Smooth muscle cell (in vitro differentiated cells): ENCODE results near the gene PTPRCAP. TPM values are rescaled to one million over a fixed set of nuclear protein-coding genes. Genes with fewer than 3 reads are reported as not detected.

Source experiments
- DNase-seq: peaks from one replicate; lab custom pipeline; 2025; ENCODE audit not compliant: unreplicated experiment; lab: John Stamatoyannopoulos, UW
- H2AFZ ChIP-seq: fragments of 200-600 bp; sonication (generic); 2 replicates; pipeline ENCODE4 v1.6.0; 2016; ENCODE audit warnings: antibody characterized with exemption, low read depth, mild to moderate bottlenecking
- H3F3A ChIP-seq: fragments of 200-600 bp; sonication (generic); 2 replicates; pipeline ENCODE4 v1.6.0; 2017; ENCODE audit warnings: antibody characterized with exemption, low read depth
- H3K27ac ChIP-seq: fragments of 200-600 bp; sonication (generic); 2 replicates; pipeline ENCODE4 v1.5.1; 2016; ENCODE audit warnings: low read depth, mild to moderate bottlenecking
- H3K27me3 ChIP-seq: fragments of 200-600 bp; sonication (generic); 2 replicates; pipeline ENCODE4 v1.6.1; 2016; ENCODE audit warnings: low read depth, mild to moderate bottlenecking
- H3K36me3 ChIP-seq: fragments of 200-600 bp; sonication (generic); 2 replicates; pipeline ENCODE4 v1.5.1; 2016; ENCODE audit warnings: low read depth
- H3K4me1 ChIP-seq: fragments of 200-600 bp; sonication (generic); 2 replicates; pipeline ENCODE4 v1.5.1; 2016; ENCODE audit warnings: low read depth
- H3K4me2 ChIP-seq: fragments of 200-600 bp; sonication (generic); 2 replicates; pipeline ENCODE4 v1.6.0; 2016; ENCODE audit warnings: mild to moderate bottlenecking
- H3K4me3 ChIP-seq: fragments of 200-600 bp; sonication (generic); 2 replicates; pipeline ENCODE4 v1.5.1; 2016; ENCODE audit warnings: mild to moderate bottlenecking
- H3K79me2 ChIP-seq: fragments of 200-600 bp; sonication (generic); 2 replicates; pipeline ENCODE4 v1.6.0; 2016; ENCODE audit warnings: low read depth, mild to moderate bottlenecking
- H3K9ac ChIP-seq: fragments of 200-600 bp; sonication (generic); 2 replicates; pipeline ENCODE4 v1.6.0; 2016; ENCODE audit warnings: low read depth
- H3K9me3 ChIP-seq: fragments of 200-600 bp; sonication (generic); replicated peaks from 2 replicates; pipeline ENCODE4 v1.5.1; 2016; ENCODE audit warnings: low read depth
- H4K20me1 ChIP-seq: fragments of 200-600 bp; sonication (generic); 2 replicates; pipeline ENCODE4 v1.6.0; 2016; ENCODE audit warnings: low read depth
- CTCF ChIP-seq: fragments of 200-600 bp; sonication (generic); IDR thresholded peaks from 2 replicates; pipeline ENCODE4 v1.5.1; 2017; ENCODE audit warnings: borderline replicate concordance, mild to moderate bottlenecking, antibody characterized with exemption; ENCODE audit not compliant: insufficient read depth, poor library complexity, severe bottlenecking
- WGBS: methylation state at CpG from one replicate; pipeline ENCODE4 v1.1.7; 2016; ENCODE audit warnings: low lambda C conversion rate; 5-methylcytosine and 5-hydroxymethylcytosine counted together
- polyA plus RNA-seq: library from polyadenylated mRNA; unstranded; fragments of >200 nt; fragmentation: Nextera tagmentation; extraction: Ambion mirVana; gene quantifications from 2 replicates; pipeline ENCODE4 v1.2.1, GENCODE V29; 2016
- total RNA-seq: library from RNA; depleted of rRNA; stranded (reverse); fragments of >200 nt; gene quantifications from 2 replicates; pipeline ENCODE4 v1.2.3, GENCODE V29; 2014

The PTPRCAP gene
- total and polyA plus RNA-seq, 2 experiments from 2014 or later, result 1.1 TPM; not detected in 1

- H3K27ac ChIP-seq, result no peak overlapping the region
- no peak overlapping the region for H3K4me3 ChIP-seq
- H3F3A ChIP-seq, result peaks cover 3% of the 10 kb centered on the region
- H4K20me1 ChIP-seq, result no peaks in the 10 kb centered on the region
- no peak for TF ChIP-seq CTCF
- no peak for DNase-seq
- H3K36me3 ChIP-seq, result no peaks in the 10 kb centered on the region
- H2AFZ ChIP-seq, result no peak overlapping the region
- H3K4me1 ChIP-seq, result no peaks in the 10 kb centered on the region
- WGBS, result 91% methylated on average over 19 of the region's 19 CpGs
- H3K9ac ChIP-seq, result no peak overlapping the region
- no peaks in the 10 kb centered on the region for H3K79me2 ChIP-seq
- no peak overlapping the region for H3K4me2 ChIP-seq
- H3K27me3 ChIP-seq, result no peaks in the 10 kb centered on the region
- no peaks in the 10 kb centered on the region for H3K9me3 ChIP-seq
Observed at GRCh38 chr11:67458266-67458665, 20.8 kb upstream of the PTPRCAP start.

- H2AFZ ChIP-seq, result no peak overlapping the region
- WGBS, result 94% methylated on average over 10 of the region's 12 CpGs
Observed at GRCh38 chr11:67457453-67457852, 20.0 kb upstream of the PTPRCAP start.

GRCh38 chr11:67456068-67456705 lies 18.7 kb upstream of the PTPRCAP start:
- H3F3A ChIP-seq, result peaks cover under 1% of the 10 kb centered on the region
- no peaks in the 10 kb centered on the region for H3K36me3 ChIP-seq
- H3K79me2 ChIP-seq, result no peaks in the 10 kb centered on the region
- no peak overlapping the region for H3K27ac ChIP-seq
- DNase-seq, result no peak
- H3K9me3 ChIP-seq, result no peaks in the 10 kb centered on the region
- no peak overlapping the region for H3K4me2 ChIP-seq
- WGBS, result 89% methylated on average over 24 of the region's 25 CpGs
- H3K27me3 ChIP-seq, result no peaks in the 10 kb centered on the region
- TF ChIP-seq CTCF, result no peak
- no peaks in the 10 kb centered on the region for H3K4me1 ChIP-seq
- H3K9ac ChIP-seq, result no peak overlapping the region
- no peaks in the 10 kb centered on the region for H4K20me1 ChIP-seq
- H3K4me3 ChIP-seq, result no peak overlapping the region
- no peak overlapping the region for H2AFZ ChIP-seq

More at GRCh38 chr11:67457453-67457852, 20.0 kb upstream of the PTPRCAP start:
- Histone ChIP-seq H3K4me2 (no peak overlapping the region), H3K27ac (no peak overlapping the region), H3K4me1 (no peaks in the 10 kb centered on the region), H3K27me3 (no peaks in the 10 kb centered on the region), H3K79me2 (no peaks in the 10 kb centered on the region), H3K4me3 (no peak overlapping the region), H3F3A (peaks cover 3% of the 10 kb centered on the region), H4K20me1 (no peaks in the 10 kb centered on the region), H3K9me3 (no peaks in the 10 kb centered on the region), H3K9ac (no peak overlapping the region), H3K36me3 (no peaks in the 10 kb centered on the region)
- no peak for DNase-seq
- TF ChIP-seq CTCF, result no peak

- Histone ChIP-seq H2AFZ (no peak within 1 kb of the TSS), H3K4me3 (no peak within 1 kb of the TSS), H3F3A (no peaks in the 10 kb centered on the region), H3K36me3 (no peaks in the 10 kb centered on the region), H3K27ac (no peak within 1 kb of the TSS), H3K27me3 (no peaks in the 10 kb centered on the region), H3K4me1 (no peaks in the 10 kb centered on the region), H3K9me3 (no peaks in the 10 kb centered on the region), H3K79me2 (no peaks in the 10 kb centered on the region), H4K20me1 (no peaks in the 10 kb centered on the region), H3K9ac (no peak within 1 kb of the TSS), H3K4me2 (no peak within 1 kb of the TSS)
- no peak for TF ChIP-seq CTCF
- WGBS, result 84% methylated on average over 3 of the region's 3 CpGs
- no peak for DNase-seq
Observed at GRCh38 chr11:67455054-67455453, 17.6 kb upstream of the PTPRCAP start, which contains the start of gene CABP4. Gene CABP4, plus strand, starts transcription at chr11:67455354. Its CDS starts 70 bp downstream, at chr11:67455424.
